ENCODE measurements around the gene TEAD3.

- TF ChIP-seq CTCF (IDR thresholded peaks at IDR 0.05; ENCODE audit: borderline replicate concordance, extremely low read depth, low read length, poor library complexity, severe bottlenecking) (no peak), EZH2 (IDR thresholded peaks at IDR 0.05; ENCODE audit: borderline replicate concordance, low read depth, low read length, severe bottlenecking) (no peak)
These were observed 11.4 kb downstream of the TEAD3 start for GRCh38 chr6:35485402-35485877.

Data from DND-41 (cell line).